SK-MEL-5 (cell line): ENCODE measurements around the gene MYL3. TPM values are rescaled to one million over a fixed set of nuclear protein-coding genes. Genes with fewer than 3 reads are reported as not detected.

ENCODE experiments used
- DNase-seq: peaks from one replicate; pipeline ENCODE4 v3.0.0-alpha.2; 2016; ENCODE audit warnings: low read depth, low spot score
- in situ Hi-C: cut with HindIII; loops from 2 replicates; pipeline ENCODE4 v1.10.0; 2016; ENCODE audit warnings: low sequenced_read_pairs, high pct_unique_total_duplicates, low pct_unique_long_range_greater_than_20kb
- total RNA-seq: library from RNA; depleted of rRNA; stranded (reverse); fragments of >200 nt; shearing (Covaris generic); gene quantifications from 2 replicates; pipeline ENCODE4 v1.2.3, GENCODE V29; 2014

Gene MYL3
- total RNA-seq, 1 experiment from 2014 or later, result not detected

DNA sequence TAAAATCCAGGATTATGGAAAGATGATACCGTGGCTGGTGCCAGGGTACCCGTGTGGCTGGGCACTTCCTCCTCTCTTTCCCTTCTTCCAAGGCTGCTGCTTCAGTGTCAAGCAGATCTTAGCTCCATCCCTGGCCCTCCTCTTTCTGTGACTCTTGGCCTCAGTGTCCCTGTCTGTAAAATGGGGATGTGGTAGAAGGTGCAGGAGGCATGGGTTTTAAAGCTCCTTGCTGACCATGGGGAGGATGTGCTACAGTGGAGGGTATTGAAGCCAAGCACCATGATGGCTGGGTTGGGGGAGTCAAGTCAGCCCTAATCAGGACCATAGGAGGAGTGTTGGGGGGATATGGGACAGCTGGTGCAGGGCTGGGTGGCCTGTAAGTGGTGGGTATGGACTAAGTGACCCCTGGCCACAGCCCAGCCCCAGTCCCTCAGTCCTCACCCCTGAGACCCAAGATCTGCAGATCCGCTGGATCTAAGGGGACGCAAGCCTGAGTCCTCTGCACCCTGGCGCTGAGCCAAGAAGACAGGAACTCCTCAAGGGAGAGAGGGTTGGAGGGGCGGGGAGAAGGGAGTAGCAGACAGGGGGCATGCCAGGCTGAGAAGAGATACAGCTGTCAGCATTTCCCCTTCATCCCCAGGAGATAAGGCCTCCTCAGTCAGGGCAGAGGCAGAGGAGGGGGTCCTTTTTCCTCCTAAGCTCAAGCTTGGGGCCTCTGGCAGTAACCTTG is 26.3 kb upstream of the MYL3 start:
- no peak for DNase-seq
- in situ Hi-C loops, result no loop called here

DNA sequence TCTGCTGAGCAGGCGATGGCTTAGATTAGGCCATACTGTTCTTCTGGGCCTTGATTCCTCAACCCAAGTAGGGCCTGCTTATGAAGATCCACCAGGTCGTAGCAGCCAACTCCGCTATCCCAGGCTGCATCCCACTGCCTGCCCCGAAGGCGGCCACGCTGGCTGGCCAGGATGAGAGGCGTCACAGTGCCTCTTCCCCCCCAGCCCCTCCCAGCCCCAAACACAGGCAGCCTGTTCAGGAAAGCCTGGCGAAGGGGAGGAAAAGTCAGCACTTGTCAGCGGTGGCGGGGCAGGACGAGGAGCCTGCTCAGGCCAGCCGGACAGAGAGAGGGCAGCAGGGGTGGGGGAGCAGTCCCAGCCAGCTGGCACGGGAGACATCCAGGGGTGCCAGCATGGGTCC is 25.5 kb upstream of the MYL3 start:
- in situ Hi-C loops, result no loop called here

DNA sequence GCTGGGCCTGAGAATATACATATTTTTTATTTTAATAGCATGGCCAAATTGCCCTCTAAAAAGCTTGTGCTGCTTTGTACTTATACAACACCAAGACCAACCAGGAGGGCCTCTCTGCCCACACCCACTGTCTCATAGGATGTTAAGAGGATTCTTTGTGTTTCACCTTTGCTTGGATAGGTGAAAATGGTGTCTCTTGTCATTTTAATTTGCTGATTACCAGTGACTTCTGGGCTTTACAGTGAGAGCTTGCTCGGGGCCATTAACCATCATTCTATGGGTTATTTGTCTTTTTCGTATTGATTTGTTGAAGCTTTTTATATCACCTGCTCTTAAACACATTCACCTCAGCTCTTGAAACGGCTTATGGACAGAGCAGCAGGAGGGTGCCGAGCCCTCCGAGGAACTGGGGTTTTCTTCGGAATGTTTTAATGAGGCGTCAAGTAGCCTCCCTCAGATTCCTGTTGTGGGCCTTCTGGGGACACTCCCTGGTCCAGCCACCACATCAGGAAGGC is 24.8 kb upstream of the MYL3 start:
- in situ Hi-C loops, result no loop called here

More for the DNA sequence above, 25.5 kb upstream of the MYL3 start:
- no peak for DNase-seq

DNA sequence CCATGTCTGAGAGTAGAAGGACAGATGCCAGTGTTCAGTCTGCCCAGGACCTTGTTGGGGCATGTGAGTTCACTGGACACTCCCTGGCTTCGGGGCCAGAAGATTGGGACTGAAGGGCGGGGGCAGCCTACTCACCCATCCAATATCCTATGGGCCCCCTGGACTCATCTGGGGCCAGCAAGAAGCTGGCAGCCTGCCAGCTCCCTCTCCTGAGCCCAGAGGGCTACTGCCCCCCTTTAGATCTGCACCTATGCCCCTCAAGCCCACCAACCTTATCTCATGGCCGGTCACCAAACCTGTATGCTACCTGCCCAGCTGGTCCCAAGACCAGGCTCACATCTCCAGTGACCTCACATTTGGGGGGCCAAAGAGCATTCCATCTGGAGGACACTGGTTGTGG is 22.4 kb upstream of the MYL3 start:
- in situ Hi-C loops, result no loop called here
- no peak for DNase-seq

More for the DNA sequence above, 24.8 kb upstream of the MYL3 start:
- DNase-seq, result no peak

DNA sequence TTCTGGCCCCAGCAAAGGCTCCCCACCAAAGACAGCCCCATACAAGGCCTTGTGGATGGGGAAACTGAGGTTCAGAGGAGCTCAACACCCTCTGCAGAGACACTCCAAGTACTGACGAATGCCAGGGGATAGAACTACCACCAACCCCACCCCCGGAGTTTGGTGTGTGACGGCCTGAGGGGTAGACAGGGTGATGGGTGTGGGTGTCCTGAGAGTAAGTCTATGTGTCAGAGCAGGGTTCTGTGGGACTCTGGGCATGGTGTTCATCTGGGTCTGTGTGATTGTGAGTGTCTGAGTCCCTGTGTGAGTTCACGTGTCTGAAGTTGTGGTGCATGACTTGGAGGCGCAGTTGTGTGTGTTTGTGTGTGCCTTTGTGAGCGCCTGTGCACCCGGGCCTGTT is 21.7 kb upstream of the MYL3 start:
- in situ Hi-C loops, result no loop called here
- DNase-seq, result no peak

DNA sequence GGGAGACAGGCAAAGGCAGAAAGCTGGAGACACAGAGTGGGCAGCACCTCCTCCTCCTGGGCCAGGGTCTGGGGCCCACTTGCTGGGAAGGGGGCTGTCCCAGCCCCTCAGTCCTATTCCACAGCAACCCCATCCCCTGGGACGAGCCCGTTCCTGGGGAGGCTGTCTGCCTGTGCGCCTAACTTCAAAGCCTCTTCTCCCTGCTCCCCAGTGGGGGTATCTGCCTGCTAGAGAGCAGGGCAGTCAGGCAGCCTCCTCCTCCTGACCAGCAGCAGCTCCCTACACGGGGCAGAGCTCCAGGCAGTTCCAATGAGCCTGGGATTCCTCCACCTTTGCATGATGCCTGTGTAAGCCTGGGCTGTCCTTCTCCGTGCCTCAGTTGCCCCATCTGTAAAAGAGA is 21.2 kb upstream of the MYL3 start:
- DNase-seq, result no peak
- in situ Hi-C loops, result no loop called here

DNA sequence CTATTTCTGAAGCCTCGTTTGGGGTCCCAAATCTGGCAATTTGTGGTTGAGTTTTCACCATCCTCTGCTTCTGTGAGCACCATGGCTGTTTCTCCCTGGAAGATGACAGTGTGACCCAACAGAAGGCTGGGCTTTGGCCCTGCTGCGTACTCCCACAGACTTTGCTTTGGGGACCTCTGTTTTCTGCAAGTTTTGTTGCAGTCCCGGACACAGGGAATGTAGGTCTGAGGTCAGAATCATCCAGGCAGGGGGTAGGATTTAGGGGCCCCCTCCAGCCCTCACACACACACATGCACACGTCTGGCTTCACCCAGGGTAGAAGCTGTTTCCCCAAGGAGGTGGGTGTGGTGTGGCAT is 20.6 kb upstream of the MYL3 start:
- no peak for DNase-seq
- in situ Hi-C loops, result no loop called here

DNA sequence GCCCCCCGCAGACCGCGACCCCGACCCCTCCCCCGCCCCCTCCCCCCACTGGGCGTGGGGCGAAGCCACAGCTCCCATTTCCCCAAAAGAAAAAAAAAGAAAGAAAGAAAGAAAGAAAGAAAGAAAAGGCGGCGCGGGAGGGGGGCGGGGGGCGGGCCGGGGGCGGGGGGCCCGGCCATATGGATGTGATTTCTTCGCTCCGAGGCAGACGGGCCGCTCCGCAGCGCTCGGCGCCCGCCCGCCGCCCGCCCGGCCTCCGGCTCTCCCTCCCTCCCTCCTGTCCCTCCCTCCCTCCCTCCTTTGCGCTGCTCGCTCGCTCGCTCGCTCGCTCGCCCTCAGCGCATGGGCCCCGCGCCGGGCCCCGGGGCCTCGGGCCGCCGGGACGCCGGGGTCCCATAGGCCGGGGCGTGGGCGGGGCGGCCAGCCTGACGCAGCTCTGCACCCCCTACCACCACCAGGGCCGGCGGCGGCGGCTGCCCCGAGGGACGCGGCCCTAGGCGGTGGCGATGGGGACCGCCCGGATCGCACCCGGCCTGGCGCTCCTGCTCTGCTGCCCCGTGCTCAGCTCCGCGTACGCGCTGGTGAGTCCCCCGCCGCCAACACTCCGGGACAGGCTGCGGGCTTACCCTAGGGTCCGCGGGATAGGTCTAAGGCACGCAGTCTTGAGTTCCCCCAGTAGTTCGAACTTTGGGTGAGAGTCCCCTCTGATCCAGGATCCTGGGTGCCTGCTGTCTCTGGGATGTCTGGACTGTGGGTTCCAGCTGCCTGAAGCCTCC is 20.0 kb upstream of the MYL3 start:
- in situ Hi-C loops, result no loop called here
- no peak for DNase-seq

DNA sequence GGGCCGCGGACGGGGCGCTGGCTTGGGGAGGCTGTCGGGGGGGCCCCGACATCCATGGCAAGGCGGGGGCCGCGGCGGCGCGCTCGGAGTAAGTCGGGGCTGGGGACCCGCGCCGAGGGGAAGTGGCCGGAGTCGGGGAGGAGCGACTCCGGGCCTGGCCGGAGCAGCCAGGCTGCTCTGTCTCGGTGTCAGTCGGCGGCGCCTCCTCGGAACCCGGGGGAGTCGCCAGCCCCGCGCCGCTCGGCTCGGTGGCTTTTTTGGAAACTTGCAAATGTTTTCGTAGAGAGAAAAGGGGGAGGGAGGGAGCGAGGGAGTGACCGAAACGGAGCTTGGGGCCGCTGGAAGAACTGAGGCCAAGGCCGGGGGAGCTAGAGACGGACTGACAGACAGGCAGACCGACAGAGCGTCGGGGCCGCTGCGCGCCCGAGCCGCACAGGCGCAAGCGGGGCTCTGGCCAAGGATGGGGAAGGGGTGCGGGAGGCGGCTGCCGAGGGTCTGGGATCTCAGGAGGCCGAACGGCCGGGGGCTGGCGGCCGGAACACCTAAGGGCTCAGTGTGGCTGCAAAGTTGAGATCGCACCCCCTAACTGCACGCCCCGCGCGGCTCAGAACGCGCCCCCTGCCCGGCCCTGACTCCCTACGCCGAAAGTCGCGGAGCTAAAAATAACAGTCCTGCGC is 19.3 kb upstream of the MYL3 start:
- in situ Hi-C loops, result no loop called here
- no peak for DNase-seq

DNA sequence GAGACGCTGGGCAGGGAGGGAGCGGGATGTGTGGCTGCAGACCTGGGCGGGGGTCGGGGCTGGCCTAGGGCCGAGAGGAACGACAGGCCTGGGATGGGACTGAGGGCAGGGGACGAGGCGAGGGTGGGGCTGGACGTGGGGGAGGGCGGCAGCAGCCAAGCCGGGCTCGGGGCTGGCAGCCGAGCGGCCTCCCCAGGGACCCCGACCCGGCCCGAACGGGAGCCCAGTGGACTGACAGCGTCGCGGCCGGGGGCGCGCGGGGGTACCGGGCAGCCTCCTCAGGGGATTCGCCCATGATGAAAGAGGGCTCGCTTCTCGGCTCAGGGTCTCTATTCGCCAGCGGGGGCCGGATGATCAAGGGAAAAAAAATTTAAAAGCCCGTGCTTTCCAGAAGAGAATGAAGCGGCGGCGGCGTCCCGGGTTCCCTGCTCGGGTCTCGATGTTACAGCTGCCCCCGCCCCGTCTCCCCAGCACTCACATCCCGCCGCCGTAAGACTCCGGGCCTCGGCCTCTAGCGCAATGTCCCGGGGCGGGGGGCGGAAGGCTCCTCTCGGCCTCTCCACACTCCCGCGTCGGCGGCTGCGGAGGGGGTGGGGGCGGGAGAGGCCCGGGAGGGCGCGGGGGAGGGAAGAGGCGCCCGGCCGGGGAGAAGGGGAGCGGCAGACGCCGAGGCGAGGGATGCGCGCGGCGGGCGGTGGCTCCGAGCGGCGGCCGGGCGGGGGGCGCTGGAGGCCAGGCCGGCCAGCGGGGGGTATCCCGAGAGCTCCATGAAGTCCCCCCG is 18.5 kb upstream of the MYL3 start:
- no peak for DNase-seq
- in situ Hi-C loops, result no loop called here

DNA sequence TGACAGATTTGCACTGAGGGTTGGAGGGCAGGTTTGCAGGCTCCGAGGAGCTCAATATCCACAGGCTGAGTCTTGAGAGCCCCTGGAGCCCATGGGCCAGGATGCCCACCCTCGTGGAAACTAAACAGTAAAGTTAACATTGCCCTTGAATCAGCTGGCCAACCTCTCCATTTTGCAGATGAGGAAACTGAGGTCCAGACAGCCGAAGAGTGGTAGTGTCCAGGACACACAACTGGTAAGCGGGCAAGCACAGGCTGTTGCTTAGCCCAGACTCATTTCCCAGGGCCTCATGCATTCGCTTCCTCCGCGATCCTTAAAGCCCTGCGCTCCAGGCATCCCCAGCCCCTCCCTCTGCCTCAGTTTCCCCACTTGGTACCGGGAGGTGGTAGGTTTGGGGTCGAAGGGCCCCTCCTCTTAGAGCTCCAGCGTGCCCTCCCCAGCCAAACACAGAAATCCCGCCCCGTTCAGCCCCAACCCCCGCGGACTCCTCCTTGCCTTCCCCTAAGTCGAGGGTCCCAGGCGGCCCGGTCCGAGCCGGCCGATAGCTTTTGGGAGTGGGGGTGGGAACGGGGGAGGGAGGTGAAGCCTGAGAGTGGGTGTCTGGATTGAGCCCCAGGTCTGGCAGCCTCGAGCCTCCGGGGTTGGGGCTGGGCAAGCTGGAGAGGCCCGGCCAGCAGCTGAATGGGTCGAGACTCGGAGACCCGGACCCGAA is 17.8 kb upstream of the MYL3 start:
- in situ Hi-C loops, result no loop called here
- DNase-seq, result no peak

DNA sequence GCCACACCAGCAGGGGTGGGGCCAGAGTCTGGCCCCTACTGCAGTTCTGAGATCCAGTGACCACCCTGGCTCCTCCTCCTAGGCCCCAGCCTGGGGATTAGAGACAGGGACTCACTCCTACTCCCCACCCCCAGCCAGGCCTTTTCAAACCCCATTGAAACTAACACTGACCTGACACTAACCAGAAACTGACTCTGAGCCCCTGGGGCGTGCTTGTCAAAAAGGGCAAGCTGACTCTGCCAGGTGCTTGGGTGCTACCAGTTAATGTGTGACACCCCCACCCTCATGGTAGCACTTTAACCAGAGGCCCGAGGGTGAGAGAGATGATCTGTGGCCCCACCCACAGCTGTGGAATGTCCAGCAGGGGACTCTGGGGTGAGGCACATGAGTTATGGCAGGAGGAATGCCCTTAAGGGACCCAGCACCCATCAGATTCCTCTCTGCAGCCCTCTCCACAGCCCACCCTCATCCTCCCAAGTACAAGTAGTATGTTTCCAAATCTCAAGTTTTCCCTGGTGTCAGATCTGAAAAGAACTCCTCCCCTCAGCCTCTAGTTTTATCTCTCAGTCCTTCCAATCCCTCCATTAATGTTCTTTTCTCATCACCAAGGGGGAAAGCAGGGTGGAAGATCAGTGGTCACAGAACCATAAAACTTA is 15.7 kb upstream of the MYL3 start:
- in situ Hi-C loops, result no loop called here
- peak; percentile 7 for DNase-seq

DNA sequence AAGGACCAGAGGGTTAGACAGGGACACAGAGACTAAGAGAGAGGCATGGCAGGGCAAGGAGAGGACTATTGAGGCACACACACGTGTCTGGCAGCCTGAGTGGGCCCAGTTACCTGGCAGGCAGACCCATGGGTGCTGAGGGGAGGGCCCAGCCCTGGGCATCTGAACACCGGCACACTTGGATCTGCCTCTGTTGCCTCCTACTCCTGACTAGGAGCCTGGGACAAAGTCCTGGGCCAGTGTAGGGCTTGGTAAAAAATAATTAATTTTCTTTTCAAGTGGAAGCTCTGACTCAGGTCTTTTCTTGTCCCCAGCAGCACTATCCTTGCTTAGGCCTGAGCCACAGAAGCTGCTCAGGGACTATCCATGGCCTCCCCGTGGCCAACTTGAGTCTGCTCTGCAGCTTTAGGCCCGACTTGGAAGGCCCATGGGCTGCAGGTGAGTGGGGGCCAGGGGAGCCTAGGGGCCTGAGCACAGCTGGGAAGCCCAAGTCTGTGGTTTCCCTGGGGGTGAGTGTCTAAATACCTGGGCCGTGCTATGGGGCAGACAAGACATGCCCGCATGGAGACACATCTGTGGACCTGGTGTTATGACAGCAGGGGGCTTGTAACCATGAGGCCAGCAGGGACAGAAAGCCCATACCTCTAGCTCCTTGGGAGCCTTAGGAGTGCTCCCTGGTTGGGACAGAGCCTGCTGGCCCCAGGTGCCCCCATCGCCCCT is 14.3 kb upstream of the MYL3 start, which contains the start of gene PTH1R:
Gene PTH1R, plus strand, starts transcription at position 316 of the 720 bp plus-strand sequence. CDS start 5,839 bp downstream, outside the sequence.
- no peak for DNase-seq
- in situ Hi-C loops, result no loop called here

DNA sequence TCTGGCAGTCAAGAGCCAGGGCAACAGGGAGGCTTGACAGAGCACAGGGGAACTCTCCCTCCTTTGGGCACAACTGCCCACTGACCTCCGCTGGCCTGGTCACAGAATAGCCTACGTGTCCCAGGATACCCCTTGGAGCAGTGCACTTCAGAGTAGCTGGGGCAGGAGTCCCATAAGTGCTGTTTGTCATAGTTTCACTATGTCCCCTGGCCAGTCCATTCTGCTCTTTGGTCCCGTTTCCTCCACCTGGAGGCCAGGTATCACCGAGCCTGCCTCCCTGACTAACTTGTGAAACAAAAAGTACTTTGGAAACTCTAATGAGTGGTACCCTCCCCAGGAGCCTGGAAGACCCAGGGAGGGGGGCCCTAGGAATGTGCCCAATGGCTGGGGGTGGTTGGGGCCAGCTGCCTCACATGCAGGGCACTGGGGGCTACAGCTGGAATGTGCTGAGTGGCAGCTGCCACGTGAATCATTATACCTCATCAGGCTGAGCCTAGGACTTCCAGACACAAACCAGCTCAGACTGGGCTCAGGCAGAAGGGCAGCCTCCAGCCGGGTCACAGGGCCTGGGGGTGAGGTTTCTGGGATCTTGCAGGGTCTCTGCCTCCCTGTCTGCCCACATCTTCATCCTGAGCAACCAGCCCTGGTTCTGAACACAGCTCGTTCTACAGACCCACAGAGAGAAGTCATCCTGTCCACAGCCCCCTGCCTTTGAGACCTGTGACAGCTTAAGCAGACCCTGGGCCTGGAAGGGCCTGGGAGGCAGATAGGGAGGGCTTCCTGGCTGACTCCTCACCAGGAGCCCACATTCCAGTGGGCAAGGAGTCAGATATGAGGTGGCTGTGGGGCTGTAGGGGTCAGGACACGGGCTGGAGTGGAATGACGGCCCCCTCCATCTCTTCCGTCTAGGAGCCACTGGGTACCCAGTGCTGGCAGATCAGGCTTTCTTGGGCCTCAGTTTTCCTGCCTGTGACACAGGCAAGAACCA is 13.4 kb upstream of the MYL3 start:
- in situ Hi-C loops, result no loop called here
- no peak for DNase-seq

DNA sequence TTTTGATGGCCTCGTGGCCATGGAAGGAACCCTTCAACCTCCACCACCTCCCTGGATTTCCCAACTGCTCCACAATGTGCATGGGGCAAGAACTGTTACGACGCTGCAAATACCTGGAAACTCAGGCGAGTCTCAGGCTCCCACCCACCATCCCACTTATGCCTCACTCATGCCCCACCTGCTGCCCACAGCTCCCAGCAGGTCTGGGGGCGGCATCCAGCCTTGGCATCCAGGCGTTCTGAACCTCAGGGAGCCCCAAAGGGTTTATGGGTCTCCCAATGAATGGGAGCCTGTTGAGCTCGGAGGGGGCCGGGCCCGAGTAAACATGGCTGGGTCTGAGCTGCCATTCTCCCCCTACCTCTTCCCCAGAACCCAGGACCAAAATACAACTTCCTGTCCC is 12.3 kb upstream of the MYL3 start:
- in situ Hi-C loops, result no loop called here
- no peak for DNase-seq
